NCI-H82 treated with DMSO at 0.1 percent for 48 hours (cell line): ENCODE measurements around the gene GOLGA8O.
"Not testable (repeated sequence)": the region's sequence is repeated elsewhere in the genome, so short reads cannot be mapped to it uniquely, and the experiment has no call there.

Source experiments
- DNase-seq: peaks from one replicate; lab custom pipeline; 2025; ENCODE audit not compliant: unreplicated experiment; lab: John Stamatoyannopoulos, UW

Gene GOLGA8O

GRCh38 chr15:32455534-32455933, at the start of gene GOLGA8O:
Gene GOLGA8O (minus strand): TSS chr15:32455634. CDS start chr15:32455536, 98 bp downstream.
- not testable (repeated sequence) for DNase-seq

- not testable (repeated sequence) for DNase-seq
These were observed 48.8 kb upstream of the GOLGA8O start for GRCh38 chr15:32504152-32504811.

- not testable (repeated sequence) for DNase-seq
These were observed 47.5 kb upstream of the GOLGA8O start for GRCh38 chr15:32502946-32503345.

GRCh38 chr15:32492768-32493167, 37.3 kb upstream of the GOLGA8O start:
- not testable (repeated sequence) for DNase-seq

- not testable (repeated sequence) for DNase-seq
These were observed 31.0 kb upstream of the GOLGA8O start for GRCh38 chr15:32486474-32486873.

- not testable (repeated sequence) for DNase-seq
These were observed 27.9 kb upstream of the GOLGA8O start for GRCh38 chr15:32483377-32483776.

GRCh38 chr15:32481683-32482082, 26.2 kb upstream of the GOLGA8O start:
- not testable (repeated sequence) for DNase-seq

- not testable (repeated sequence) for DNase-seq
These were observed 12.6 kb upstream of the GOLGA8O start for GRCh38 chr15:32468076-32468475.

GRCh38 chr15:32440445-32440977, 14.9 kb downstream of the GOLGA8O start:
- not testable (repeated sequence) for DNase-seq

GRCh38 chr15:32434102-32434963, 21.1 kb downstream of the GOLGA8O start:
- not testable (repeated sequence) for DNase-seq

GRCh38 chr15:32427635-32428034, 27.8 kb downstream of the GOLGA8O start:
- DNase-seq: not testable (repeated sequence)

GRCh38 chr15:32426511-32426910, 28.9 kb downstream of the GOLGA8O start:
- not testable (repeated sequence) for DNase-seq

GRCh38 chr15:32407903-32408302, 47.5 kb downstream of the GOLGA8O start:
- DNase-seq: not testable (repeated sequence)

- DNase-seq: not testable (repeated sequence)
These were observed 52.2 kb downstream of the GOLGA8O start, which contains the start of gene GOLGA8K for GRCh38 chr15:32403192-32403591. Gene GOLGA8K (minus strand): TSS chr15:32403292. CDS start chr15:32403194, 98 bp downstream.

- DNase-seq: not testable (repeated sequence)
These were observed 58.9 kb downstream of the GOLGA8O start for GRCh38 chr15:32396522-32396921.
